ENCODE data around the gene GRIK4.
A peak's percentile ranks its signal among the peaks of the same experiment; 100 is the strongest.
"Not testable (repeated sequence)": the region's sequence is repeated elsewhere in the genome, so short reads cannot be mapped to it uniquely, and the experiment has no call there.

The GRIK4 gene

DNA sequence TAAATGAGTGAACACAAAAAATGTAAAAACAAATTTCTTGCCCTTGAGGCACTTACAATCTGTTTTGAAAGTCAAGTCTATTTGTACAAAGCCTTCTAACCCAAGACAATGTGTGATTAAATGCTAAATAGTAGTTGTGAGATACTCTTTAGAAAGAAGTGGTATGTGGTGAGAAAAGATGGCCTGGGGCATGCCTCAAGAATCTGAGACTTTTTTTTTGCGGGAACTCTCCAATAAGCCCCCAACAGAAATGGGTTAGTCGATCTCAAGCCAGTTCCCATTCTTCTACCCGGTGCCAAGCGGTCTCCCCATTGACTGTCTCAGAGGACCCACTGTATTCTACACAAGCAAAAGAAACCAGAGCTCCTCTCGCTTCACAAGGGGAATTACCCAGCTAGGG lies 485.4 kb downstream of the GRIK4 start:
- H3K4me1 ChIP-seq (ENCODE audit: insufficient read depth, low read length): no peaks in the 10 kb centered on the region
- no peaks in the 10 kb centered on the region for H3K36me3 ChIP-seq (ENCODE audit: insufficient read depth, low read length)
- H3K9me3 ChIP-seq (ENCODE audit: low read length): no peaks in the 10 kb centered on the region
- peaks cover under 1% of the 10 kb centered on the region for H3K27me3 ChIP-seq (ENCODE audit: insufficient read depth, low read length)
- no peak overlapping the region for H2AFZ ChIP-seq (ENCODE audit: low read depth, low read length)
- no peak overlapping the region for H3K4me3 ChIP-seq (ENCODE audit: low read length)

DNA sequence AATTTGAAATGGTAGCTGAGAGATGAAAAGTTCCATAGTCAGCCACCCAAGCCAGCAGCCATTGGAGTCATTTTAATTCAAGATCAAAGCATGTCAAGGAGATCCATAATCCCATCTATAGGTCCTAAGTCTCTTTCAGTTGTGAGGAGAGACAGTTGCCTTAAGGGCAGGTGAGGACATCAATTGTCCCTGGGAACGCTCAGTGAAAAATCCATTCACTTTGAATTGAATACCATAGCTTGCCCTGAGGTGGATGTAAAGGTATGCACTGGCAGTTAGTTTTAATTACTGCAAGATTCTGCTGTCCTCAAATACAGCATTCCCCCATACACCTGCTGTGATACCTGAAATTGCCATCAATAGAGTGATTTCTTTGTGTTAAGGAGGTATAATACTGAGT lies 487.0 kb downstream of the GRIK4 start:
- no peak overlapping the region for H2AFZ ChIP-seq (ENCODE audit: low read depth, low read length)
- no peaks in the 10 kb centered on the region for H3K9me3 ChIP-seq (ENCODE audit: low read length)
- no peaks in the 10 kb centered on the region for H3K4me1 ChIP-seq (ENCODE audit: insufficient read depth, low read length)
- H3K36me3 ChIP-seq (ENCODE audit: insufficient read depth, low read length): no peaks in the 10 kb centered on the region
- no peak overlapping the region for H3K4me3 ChIP-seq (ENCODE audit: low read length)
- no peaks in the 10 kb centered on the region for H3K27me3 ChIP-seq (ENCODE audit: insufficient read depth, low read length)

DNA sequence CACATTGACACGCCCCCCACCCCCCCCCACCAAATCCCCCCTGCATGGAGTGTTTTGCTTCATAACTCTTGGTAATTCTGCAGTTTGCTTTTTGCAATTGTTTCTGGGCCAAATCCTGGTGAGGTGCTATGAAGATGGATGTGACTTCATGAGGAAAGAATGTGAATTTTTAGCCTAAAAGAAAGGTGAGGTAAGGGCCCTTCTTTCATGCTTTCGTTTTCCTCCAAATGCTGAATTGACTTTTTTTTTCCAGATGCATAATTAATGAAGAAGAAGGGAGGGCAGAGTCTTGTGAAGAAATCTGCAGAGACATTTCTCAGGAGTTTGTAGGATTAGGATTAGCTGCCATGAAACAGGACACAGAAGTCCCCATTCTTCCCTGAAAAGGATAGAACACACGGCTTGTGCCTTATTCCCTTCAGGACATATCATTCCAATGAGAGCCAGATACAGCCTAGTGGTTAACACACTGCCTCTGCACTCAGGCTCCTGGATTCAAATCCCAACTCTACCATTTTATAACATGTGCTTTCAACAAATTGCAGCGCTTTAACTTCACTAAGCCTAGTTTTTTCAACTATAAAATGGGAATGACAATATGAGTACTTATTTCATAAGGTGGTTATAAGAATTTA lies 492.8 kb downstream of the GRIK4 start:
- Histone ChIP-seq H3K4me3 (ENCODE audit: low read length) (no peak overlapping the region), H3K27me3 (ENCODE audit: insufficient read depth, low read length) (peaks cover 5% of the 10 kb centered on the region), H3K4me1 (ENCODE audit: insufficient read depth, low read length) (no peaks in the 10 kb centered on the region), H3K36me3 (ENCODE audit: insufficient read depth, low read length) (no peaks in the 10 kb centered on the region), H2AFZ (ENCODE audit: low read depth, low read length) (no peak overlapping the region), H3K9me3 (ENCODE audit: low read length) (peaks cover 2% of the 10 kb centered on the region)

DNA sequence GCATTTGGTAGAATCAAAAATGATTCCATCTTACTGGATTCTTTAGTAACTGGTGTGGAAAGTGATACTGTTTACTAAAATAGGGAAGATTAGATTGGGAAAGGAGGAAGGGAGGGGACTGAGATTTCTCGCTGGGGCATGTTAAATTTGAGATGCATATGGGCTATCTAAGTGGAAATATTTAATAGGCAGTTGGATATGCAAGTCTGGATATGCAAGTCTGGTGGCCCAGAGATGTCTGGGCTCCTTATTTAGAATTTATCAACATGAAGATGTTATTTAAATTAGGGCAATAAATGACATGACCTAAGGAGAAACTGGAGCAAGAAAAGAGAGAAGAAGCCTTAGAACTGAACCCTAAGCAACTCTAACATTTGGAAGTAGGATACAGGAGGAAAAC lies 495.4 kb downstream of the GRIK4 start:
- Histone ChIP-seq H3K4me3 (ENCODE audit: low read length) (no peak overlapping the region), H2AFZ (ENCODE audit: low read depth, low read length) (no peak overlapping the region), H3K36me3 (ENCODE audit: insufficient read depth, low read length) (no peaks in the 10 kb centered on the region), H3K4me1 (ENCODE audit: insufficient read depth, low read length) (no peaks in the 10 kb centered on the region), H3K27me3 (ENCODE audit: insufficient read depth, low read length) (peaks cover 5% of the 10 kb centered on the region), H3K9me3 (ENCODE audit: low read length) (peaks cover 2% of the 10 kb centered on the region)

DNA sequence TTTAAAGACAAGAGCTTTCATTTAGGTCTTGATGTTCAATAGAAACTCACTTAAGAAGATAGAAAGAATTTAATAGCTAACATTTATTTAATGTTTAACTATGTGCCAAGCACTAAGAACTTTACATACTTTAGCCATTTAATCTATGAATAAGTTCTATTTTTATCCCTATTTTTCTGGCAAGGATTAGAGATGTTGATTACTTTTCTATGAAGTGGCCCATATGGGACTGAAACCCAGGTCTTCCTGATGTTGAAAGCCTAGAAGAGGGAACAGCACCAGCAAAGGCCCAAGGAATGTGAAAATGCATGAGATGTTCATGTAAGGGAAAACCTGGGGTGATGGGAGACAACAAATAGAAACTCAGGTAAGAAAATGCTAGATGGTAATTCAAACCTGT lies 497.0 kb downstream of the GRIK4 start:
- Histone ChIP-seq H2AFZ (ENCODE audit: low read depth, low read length) (no peak overlapping the region), H3K9me3 (ENCODE audit: low read length) (peaks cover 2% of the 10 kb centered on the region), H3K4me1 (ENCODE audit: insufficient read depth, low read length) (no peaks in the 10 kb centered on the region), H3K27me3 (ENCODE audit: insufficient read depth, low read length) (peaks cover 5% of the 10 kb centered on the region), H3K4me3 (ENCODE audit: low read length) (no peak overlapping the region), H3K36me3 (ENCODE audit: insufficient read depth, low read length) (no peaks in the 10 kb centered on the region)

DNA sequence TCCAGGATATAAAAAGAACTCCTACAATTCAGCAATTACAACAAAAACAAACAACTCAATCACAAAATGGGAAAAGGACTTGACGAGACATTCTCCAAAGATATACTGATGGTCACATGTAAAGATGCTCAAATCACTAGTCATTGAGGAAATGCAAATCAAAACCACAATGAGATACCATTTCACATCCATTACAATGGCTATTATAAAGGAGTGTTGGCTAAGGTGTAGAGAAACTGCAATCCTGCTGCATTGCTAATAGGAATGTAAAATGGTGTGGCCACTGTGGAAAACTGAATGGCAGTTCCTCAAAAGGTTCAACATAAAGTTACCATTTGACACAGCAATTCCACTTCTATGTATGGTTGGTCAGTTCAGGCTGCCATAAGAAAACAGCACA lies 500.5 kb downstream of the GRIK4 start:
- peaks cover 2% of the 10 kb centered on the region for H3K9me3 ChIP-seq (ENCODE audit: low read length)
- H3K36me3 ChIP-seq (ENCODE audit: insufficient read depth, low read length): no peaks in the 10 kb centered on the region
- H3K4me1 ChIP-seq (ENCODE audit: insufficient read depth, low read length): no peaks in the 10 kb centered on the region
- H3K4me3 ChIP-seq (ENCODE audit: low read length): no peak overlapping the region
- H3K27me3 ChIP-seq (ENCODE audit: insufficient read depth, low read length): peaks cover 5% of the 10 kb centered on the region
- H2AFZ ChIP-seq (ENCODE audit: low read depth, low read length): no peak overlapping the region

DNA sequence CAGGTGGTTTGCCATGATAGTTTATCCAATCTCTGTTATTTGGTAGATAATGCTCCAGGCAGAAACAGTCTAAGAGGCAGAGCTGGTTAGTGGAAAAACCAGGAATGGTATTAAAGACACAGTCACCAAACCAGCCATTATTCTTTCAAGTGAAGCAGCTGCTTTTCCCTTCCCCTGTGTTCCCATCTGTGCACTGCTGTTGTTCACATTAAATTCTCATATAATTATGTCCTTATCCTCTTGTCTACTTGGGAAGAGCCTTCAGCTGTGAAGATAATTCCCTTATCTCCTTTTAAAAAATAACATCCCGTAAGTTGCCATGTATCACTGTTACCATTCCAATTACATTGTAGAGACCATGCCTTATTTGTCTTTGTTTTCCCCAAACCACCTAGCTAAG lies 507.2 kb downstream of the GRIK4 start:
- H3K36me3 ChIP-seq (ENCODE audit: insufficient read depth, low read length): no peaks in the 10 kb centered on the region
- H2AFZ ChIP-seq (ENCODE audit: low read depth, low read length): no peak overlapping the region
- no peaks in the 10 kb centered on the region for H3K9me3 ChIP-seq (ENCODE audit: low read length)
- H3K27me3 ChIP-seq (ENCODE audit: insufficient read depth, low read length): no peaks in the 10 kb centered on the region
- no peak overlapping the region for H3K4me3 ChIP-seq (ENCODE audit: low read length)
- H3K4me1 ChIP-seq (ENCODE audit: insufficient read depth, low read length): peaks cover 4% of the 10 kb centered on the region

DNA sequence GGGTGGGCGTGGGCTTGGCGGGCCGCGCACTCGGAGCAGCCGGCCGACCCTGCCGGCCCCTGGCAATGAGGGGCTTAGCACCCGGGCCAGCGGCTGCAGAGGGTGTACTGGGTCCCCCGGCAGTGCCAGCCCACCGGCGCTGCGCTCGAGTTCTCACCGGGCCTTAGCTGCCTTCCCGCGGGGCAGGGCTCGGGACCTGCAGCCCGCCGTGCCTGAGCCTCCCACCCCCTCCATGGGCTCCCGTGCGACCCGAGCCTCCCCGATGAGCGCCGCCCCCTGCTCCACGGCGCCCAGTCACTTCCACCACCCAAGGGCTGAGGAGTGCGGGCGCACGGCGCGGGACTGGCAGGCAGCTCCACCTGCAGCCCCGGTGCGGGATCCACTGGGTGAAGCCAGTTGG lies 510.2 kb downstream of the GRIK4 start:
- not testable (repeated sequence) for H3K36me3 ChIP-seq (ENCODE audit: insufficient read depth, low read length); H3K4me3 ChIP-seq (ENCODE audit: low read length); H2AFZ ChIP-seq (ENCODE audit: low read depth, low read length); H3K9me3 ChIP-seq (ENCODE audit: low read length); H3K27me3 ChIP-seq (ENCODE audit: insufficient read depth, low read length)
- H3K4me1 ChIP-seq (ENCODE audit: insufficient read depth, low read length): peaks cover 21% of the 10 kb centered on the region

DNA sequence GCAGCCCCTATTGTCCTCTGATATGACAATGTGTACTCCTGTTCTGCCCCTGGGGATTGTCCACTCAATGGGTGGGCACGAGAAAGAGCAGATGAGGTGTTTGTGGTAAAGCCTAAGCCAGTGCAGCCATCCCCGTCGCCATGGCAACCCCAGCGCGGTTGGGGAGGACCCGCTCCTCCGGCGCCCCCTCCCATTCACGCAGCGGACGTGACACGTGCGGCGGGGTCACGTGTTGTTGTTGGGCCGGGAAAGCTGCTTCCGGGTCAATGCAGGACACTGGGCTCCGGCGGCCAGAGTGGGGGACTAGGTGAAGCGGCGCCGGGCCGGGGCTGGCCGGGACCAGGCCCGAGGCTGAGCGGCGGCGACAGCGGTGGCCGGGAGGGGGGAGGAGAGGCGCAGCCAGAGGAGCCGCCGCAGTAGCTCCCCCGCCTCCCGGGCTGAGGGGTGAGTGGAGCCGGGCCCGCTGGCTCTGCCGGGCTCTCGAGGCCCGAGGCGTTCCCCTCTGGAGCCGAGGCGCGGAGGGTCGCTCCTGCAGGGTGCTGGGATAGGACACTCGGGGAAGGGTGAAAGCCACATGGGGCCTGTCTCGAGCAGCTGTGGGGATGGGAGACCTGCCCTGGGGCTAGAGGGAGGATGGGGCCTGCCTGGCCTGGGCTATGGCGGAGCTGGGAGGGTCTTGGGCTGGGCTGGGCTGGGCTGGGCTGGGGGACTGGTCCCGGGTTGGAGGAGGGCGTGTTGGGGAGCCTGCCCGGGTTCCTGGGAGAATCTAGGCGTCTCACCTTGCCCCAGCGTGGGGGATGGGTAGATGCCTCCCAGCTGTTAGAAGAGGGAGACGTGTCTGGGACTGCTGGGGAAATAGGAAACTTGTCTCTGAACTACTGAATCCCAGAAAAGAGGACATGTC lies 512.6 kb downstream of the GRIK4 start, which contains the start of gene TBCEL:
Gene TBCEL (plus strand): TSS at position 255 of the 904 bp plus-strand sequence. CDS start 21,589 bp downstream, outside the sequence.
- H3K9me3 ChIP-seq (ENCODE audit: low read length): no peaks in the 10 kb centered on the region
- H3K36me3 ChIP-seq (ENCODE audit: insufficient read depth, low read length): no peaks in the 10 kb centered on the region
- H2AFZ ChIP-seq (ENCODE audit: low read depth, low read length): peak within 1 kb of the TSS; percentile 14
- H3K4me3 ChIP-seq (ENCODE audit: low read length): peak within 1 kb of the TSS; percentile 94
- no peaks in the 10 kb centered on the region for H3K27me3 ChIP-seq (ENCODE audit: insufficient read depth, low read length)
- H3K4me1 ChIP-seq (ENCODE audit: insufficient read depth, low read length): peaks cover 21% of the 10 kb centered on the region

DNA sequence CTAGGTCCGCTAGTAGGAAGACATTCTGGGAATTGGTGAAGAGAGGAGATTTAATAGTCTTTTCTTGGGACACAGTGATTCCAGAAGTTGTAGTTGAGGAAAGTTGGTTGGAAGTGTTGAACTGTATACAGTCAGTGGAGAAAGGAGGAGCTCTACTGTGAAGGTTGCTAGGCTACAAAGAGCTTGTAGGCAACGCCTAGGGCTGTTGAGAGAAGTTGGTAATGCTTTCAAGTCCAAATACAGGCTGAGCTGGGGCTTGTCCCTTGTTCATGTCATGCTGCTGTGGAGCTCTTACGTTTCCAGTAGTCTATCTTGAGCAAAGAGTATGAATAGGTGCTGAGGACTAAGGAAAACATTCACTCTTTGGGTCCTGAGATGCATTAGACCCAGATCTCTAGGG lies 513.4 kb downstream of the GRIK4 start:
- no peaks in the 10 kb centered on the region for H3K36me3 ChIP-seq (ENCODE audit: insufficient read depth, low read length)
- H3K4me1 ChIP-seq (ENCODE audit: insufficient read depth, low read length): peaks cover 21% of the 10 kb centered on the region
- no peak overlapping the region for H2AFZ ChIP-seq (ENCODE audit: low read depth, low read length)
- no peaks in the 10 kb centered on the region for H3K27me3 ChIP-seq (ENCODE audit: insufficient read depth, low read length)
- peak overlapping the region; percentile 94 for H3K4me3 ChIP-seq (ENCODE audit: low read length)
- no peaks in the 10 kb centered on the region for H3K9me3 ChIP-seq (ENCODE audit: low read length)

DNA sequence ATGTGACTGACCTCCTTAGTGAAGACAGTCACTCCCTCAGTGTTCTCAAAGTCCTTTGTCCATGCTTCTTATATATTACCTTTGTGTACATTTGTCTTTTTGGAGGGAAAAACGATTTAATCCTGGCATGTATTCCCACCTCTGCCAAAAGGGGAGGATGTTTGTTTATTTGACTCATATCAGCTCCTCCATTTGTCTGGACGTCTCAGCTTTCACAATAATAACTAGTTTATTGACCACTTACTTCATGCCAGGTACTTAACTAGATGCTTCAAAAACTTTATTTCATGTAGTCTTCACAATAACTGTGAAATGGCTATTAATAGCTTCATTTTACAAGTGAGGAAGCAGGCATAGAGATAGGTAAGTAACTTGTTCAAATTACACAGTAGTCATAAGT lies 517.6 kb downstream of the GRIK4 start:
- H2AFZ ChIP-seq (ENCODE audit: low read depth, low read length): no peak overlapping the region
- no peaks in the 10 kb centered on the region for H3K9me3 ChIP-seq (ENCODE audit: low read length)
- peaks cover 17% of the 10 kb centered on the region for H3K4me1 ChIP-seq (ENCODE audit: insufficient read depth, low read length)
- H3K4me3 ChIP-seq (ENCODE audit: low read length): no peak overlapping the region
- no peaks in the 10 kb centered on the region for H3K27me3 ChIP-seq (ENCODE audit: insufficient read depth, low read length)
- H3K36me3 ChIP-seq (ENCODE audit: insufficient read depth, low read length): no peaks in the 10 kb centered on the region

DNA sequence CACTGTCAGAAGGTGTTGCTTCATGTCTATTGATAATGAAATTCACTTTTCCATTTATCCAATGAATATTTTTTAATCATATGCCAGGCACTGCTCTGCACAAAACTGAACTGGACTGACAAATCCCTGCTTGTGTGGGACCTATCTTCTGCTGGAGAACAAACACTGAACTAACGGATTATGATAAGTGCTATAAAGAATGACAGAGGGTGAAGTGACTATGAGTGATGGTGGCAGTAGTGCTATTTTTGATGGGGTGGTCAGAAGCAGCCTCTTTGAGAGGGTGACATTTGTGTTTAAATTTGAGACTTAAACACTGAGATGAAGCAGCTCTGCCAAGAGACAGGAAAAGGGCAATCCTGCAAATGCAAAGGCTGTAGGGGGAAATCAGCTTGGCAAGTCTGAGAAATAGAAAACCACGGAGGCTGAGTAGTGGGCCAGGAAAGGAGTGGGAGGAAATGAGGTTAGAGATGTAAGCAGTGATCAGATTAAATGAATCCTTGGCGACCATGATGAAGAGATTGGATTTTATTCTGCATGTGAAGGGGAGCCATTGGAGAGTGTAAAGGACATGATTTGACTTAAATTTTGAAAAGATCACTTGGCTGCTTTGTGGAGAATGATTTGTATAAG lies 518.4 kb downstream of the GRIK4 start:
- no peak overlapping the region for H3K4me3 ChIP-seq (ENCODE audit: low read length)
- no peak overlapping the region for H2AFZ ChIP-seq (ENCODE audit: low read depth, low read length)
- no peaks in the 10 kb centered on the region for H3K9me3 ChIP-seq (ENCODE audit: low read length)
- H3K36me3 ChIP-seq (ENCODE audit: insufficient read depth, low read length): no peaks in the 10 kb centered on the region
- peaks cover 10% of the 10 kb centered on the region for H3K4me1 ChIP-seq (ENCODE audit: insufficient read depth, low read length)
- no peaks in the 10 kb centered on the region for H3K27me3 ChIP-seq (ENCODE audit: insufficient read depth, low read length)

DNA sequence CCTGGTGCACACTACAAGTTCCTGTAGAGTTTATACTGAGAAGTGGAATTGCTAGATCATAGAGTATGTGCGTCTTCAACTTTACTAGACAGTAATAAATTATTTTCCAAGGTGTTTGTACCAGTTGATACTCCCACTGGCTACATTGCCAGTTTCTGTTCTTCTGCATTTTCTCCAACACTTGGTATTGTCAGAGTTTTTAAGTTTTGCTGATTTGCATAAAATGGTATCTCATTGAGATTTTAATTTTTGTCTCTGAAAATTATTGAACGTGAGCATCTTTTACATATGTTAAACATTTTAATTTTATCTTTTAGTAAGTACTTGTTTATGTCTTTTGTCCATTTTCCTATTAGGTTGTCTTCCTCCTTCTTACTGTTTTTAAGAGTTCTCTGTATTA lies 519.6 kb downstream of the GRIK4 start:
- Histone ChIP-seq H3K27me3 (ENCODE audit: insufficient read depth, low read length) (no peaks in the 10 kb centered on the region), H2AFZ (ENCODE audit: low read depth, low read length) (no peak overlapping the region), H3K36me3 (ENCODE audit: insufficient read depth, low read length) (no peaks in the 10 kb centered on the region), H3K4me1 (ENCODE audit: insufficient read depth, low read length) (no peaks in the 10 kb centered on the region), H3K4me3 (ENCODE audit: low read length) (no peak overlapping the region), H3K9me3 (ENCODE audit: low read length) (no peaks in the 10 kb centered on the region)
